GM23338 (cell line): ENCODE results near the gene TAF4. TPM values are rescaled to one million over a fixed set of nuclear protein-coding genes. Genes with fewer than 3 reads are reported as not detected.

ENCODE experiments used
- ATAC-seq: fragments of 200-7000 bp; cut with Tn5 transposase; 3 replicates; pipeline ENCODE4 v1.9.1; 2020
- DNase-seq: peaks from one replicate; pipeline ENCODE4 v3.0.0-alpha.2; 2015; ENCODE audit warnings: low spot score
- H2AFZ ChIP-seq: fragments of 200-600 bp; sonication (generic); 2 replicates; pipeline ENCODE4 v1.8.0; 2016; ENCODE audit warnings: antibody characterized with exemption, mild to moderate bottlenecking, moderate library complexity
- H3F3A ChIP-seq: fragments of 200-600 bp; sonication (generic); replicated peaks from 2 replicates; pipeline ENCODE4 v1.8.0; 2017; ENCODE audit warnings: antibody characterized with exemption, mixed run types, low read depth
- H3K27ac ChIP-seq: fragments of 200-600 bp; sonication (generic); 2 replicates; pipeline ENCODE4 v1.6.1; 2016; ENCODE audit warnings: low read depth
- H3K27me3 ChIP-seq: fragments of 200-600 bp; sonication (generic); 2 replicates; pipeline ENCODE4 v1.8.0; 2016; ENCODE audit warnings: mild to moderate bottlenecking, mixed run types, moderate library complexity; ENCODE audit not compliant: insufficient read depth
- H3K36me3 ChIP-seq: fragments of 200-600 bp; sonication (generic); 2 replicates; pipeline ENCODE4 v1.8.0; 2016; ENCODE audit warnings: mild to moderate bottlenecking; ENCODE audit not compliant: insufficient read depth
- H3K4me1 ChIP-seq: fragments of 200-600 bp; sonication (generic); 2 replicates; pipeline ENCODE4 v1.8.0; 2016; ENCODE audit warnings: mild to moderate bottlenecking, moderate library complexity; ENCODE audit not compliant: insufficient read depth
- H3K4me2 ChIP-seq: fragments of 200-600 bp; sonication (generic); 2 replicates; pipeline ENCODE4 v1.7.1; 2017; ENCODE audit warnings: mixed run types
- H3K4me3 ChIP-seq: fragments of 200-600 bp; sonication (generic); 2 replicates; pipeline ENCODE4 v1.6.1; 2016; ENCODE audit warnings: mixed run types
- H3K79me2 ChIP-seq: fragments of 200-600 bp; sonication (generic); replicated peaks from 2 replicates; pipeline ENCODE4 v1.8.0; 2017; ENCODE audit warnings: mild to moderate bottlenecking; ENCODE audit not compliant: insufficient read depth
- H3K9me2 ChIP-seq: fragments of 200-600 bp; sonication (generic); 2 replicates; pipeline ENCODE4 v1.8.0; 2017; ENCODE audit not compliant: insufficient read depth
- H4K20me1 ChIP-seq: fragments of 200-600 bp; sonication (generic); replicated peaks from 2 replicates; pipeline ENCODE4 v1.8.0; 2017; ENCODE audit warnings: mild to moderate bottlenecking; ENCODE audit not compliant: insufficient read depth
- H3K27ac Mint-ChIP-seq: 2 replicates; pipeline ENCODE4 v1.8.0; 2020; ENCODE audit warnings: inconsistent platforms, mild to moderate bottlenecking, moderate library complexity, mixed read lengths
- H3K27me3 Mint-ChIP-seq: 3 replicates; pipeline ENCODE4 v1.8.0; 2022; ENCODE audit warnings: low read depth, mild to moderate bottlenecking, moderate library complexity, mixed read lengths, inconsistent platforms; ENCODE audit not compliant: insufficient read depth, poor library complexity
- H3K36me3 Mint-ChIP-seq: 3 replicates; pipeline ENCODE4 v1.8.0; 2021; ENCODE audit warnings: low read depth, mild to moderate bottlenecking, inconsistent platforms, moderate library complexity, mixed read lengths
- H3K4me1 Mint-ChIP-seq: 3 replicates; pipeline ENCODE4 v1.8.0; 2020; ENCODE audit warnings: mild to moderate bottlenecking, inconsistent platforms, mixed read lengths
- H3K4me3 Mint-ChIP-seq: 3 replicates; pipeline ENCODE4 v1.8.0; 2021; ENCODE audit warnings: moderate library complexity, mild to moderate bottlenecking, inconsistent platforms, mixed read lengths
- H3K9me3 Mint-ChIP-seq: 3 replicates; pipeline ENCODE4 v1.8.0; 2020; ENCODE audit warnings: moderate library complexity, mild to moderate bottlenecking, inconsistent platforms, mixed read lengths
- CREB1 ChIP-seq: fragments of 250-450 bp; sonication (Bioruptor Pico); IDR thresholded peaks from 2 replicates; pipeline ENCODE4 v1.5.0; 2020; ENCODE audit warnings: low read depth, mild to moderate bottlenecking, moderate library complexity
- CTCF ChIP-seq, 2 experiments: fragments of 200-600 bp in 1 of 2; sonication (generic) in 1 of 2; conservative IDR thresholded peaks; 2 replicates each; pipeline versions ENCODE4 v1.5.1 to v1.6.1; 2016 to 2017; ENCODE audit warnings: antibody characterized with exemption in 2 of 2, low read depth in 2 of 2, mild to moderate bottlenecking in 2 of 2, moderate library complexity in 1 of 2
- ETS1 ChIP-seq: IDR thresholded peaks from 2 replicates; pipeline ENCODE4 v1.6.1; 2016; ENCODE audit warnings: antibody characterized with exemption
- EZH2 ChIP-seq: fragments of 200-600 bp; sonication (generic); IDR thresholded peaks from one replicate; pipeline ENCODE4 v1.8.0; 2017; ENCODE audit warnings: antibody characterized with exemption, mild to moderate bottlenecking, low read depth; ENCODE audit not compliant: unreplicated experiment
- EZH2phosphoT487 ChIP-seq: fragments of 200-600 bp; sonication (generic); IDR thresholded peaks from one replicate; pipeline ENCODE4 v1.8.1; 2018; ENCODE audit warnings: antibody characterized with exemption; ENCODE audit not compliant: unreplicated experiment
- JUNB ChIP-seq: IDR thresholded peaks from one replicate; pipeline ENCODE4 v1.6.1; 2016; ENCODE audit warnings: antibody characterized with exemption; ENCODE audit not compliant: unreplicated experiment
- NANOG ChIP-seq: IDR thresholded peaks from 2 replicates; pipeline ENCODE4 v1.6.1; 2016; ENCODE audit warnings: antibody characterized with exemption, borderline replicate concordance
- POLR2AphosphoS5 ChIP-seq: IDR thresholded peaks from 2 replicates; pipeline ENCODE4 v1.6.1; 2016; ENCODE audit warnings: antibody characterized with exemption, low read depth
- REST ChIP-seq: IDR thresholded peaks from one replicate; pipeline ENCODE4 v1.6.1; 2018; ENCODE audit warnings: antibody characterized with exemption; ENCODE audit not compliant: unreplicated experiment
- STAT1 ChIP-seq: IDR thresholded peaks from one replicate; pipeline ENCODE4 v1.6.1; 2016; ENCODE audit warnings: antibody characterized with exemption; ENCODE audit not compliant: unreplicated experiment
- ZNF114 ChIP-seq: fragments of 250-450 bp; sonication (Bioruptor Pico); IDR thresholded peaks from 2 replicates; pipeline ENCODE4 v1.5.0; 2020; ENCODE audit warnings: mild to moderate bottlenecking, moderate library complexity
- ZNF331 ChIP-seq: fragments of 250-450 bp; sonication (Bioruptor Pico); IDR thresholded peaks from 2 replicates; pipeline ENCODE4 v1.5.0; 2020; ENCODE audit warnings: low read depth, mild to moderate bottlenecking, moderate library complexity
- ZNF462 ChIP-seq: fragments of 250-450 bp; sonication (Bioruptor Pico); IDR thresholded peaks from 2 replicates; pipeline ENCODE4 v1.5.0; 2020; ENCODE audit warnings: mild to moderate bottlenecking, moderate library complexity
- polyA plus RNA-seq: library from polyadenylated mRNA; unstranded; fragments of >200 nt; fragmentation: Nextera tagmentation; extraction: Ambion mirVana; gene quantifications from 2 replicates; pipeline ENCODE4 v1.2.1, GENCODE V29; 2016
- total RNA-seq: library from RNA; depleted of rRNA; stranded (reverse); fragments of >200 nt; shearing (Covaris generic); gene quantifications from 2 replicates; pipeline ENCODE4 v1.2.3, GENCODE V29; 2014

TAF4 gene
- total and polyA plus RNA-seq, 2 experiments from 2014 or later, result 7.2 to 60.0 TPM

GRCh38 chr20:62101078-62101477, 35.4 kb upstream of the TAF4 start:
- no peaks in the 10 kb centered on the region for H3K4me1 ChIP-seq
- DNase-seq (no peak), ATAC-seq (no peak)
- no peak overlapping the region for H2AFZ ChIP-seq
- H3K4me3 ChIP-seq, result no peak overlapping the region
- Mint-ChIP-seq H3K27me3 (peaks cover 17% of the 10 kb centered on the region), H3K9me3 (peaks cover 5% of the 10 kb centered on the region), H3K27ac (no peak overlapping the region), H3K36me3 (no peaks in the 10 kb centered on the region; the same call in 2 of the 3 replicates), H3K4me3 (no peak overlapping the region), H3K4me1 (peaks cover 8% of the 10 kb centered on the region)
- TF ChIP-seq ZNF114 (CRISPR knock-in tag), result no peak
- TF ChIP-seq STAT1, result no peak
- TF ChIP-seq ZNF331, result no peak
- no peak for TF ChIP-seq CTCF (conservative IDR thresholded peaks at IDR 0.05; ENCODE audit: low read depth in 2 of 2)
- TF ChIP-seq EZH2phosphoT487, result no peak
- no peak for TF ChIP-seq CREB1
- no peak for TF ChIP-seq EZH2
- TF ChIP-seq ETS1, result no peak
- no peak for TF ChIP-seq REST
- TF ChIP-seq ZNF462 (CRISPR knock-in tag), result no peak
- TF ChIP-seq JUNB, result no peak
- no peak for TF ChIP-seq POLR2AphosphoS5
- TF ChIP-seq NANOG, result no peak
- no peaks in the 10 kb centered on the region for H3K36me3 ChIP-seq
- H3K27me3 ChIP-seq, result no peaks in the 10 kb centered on the region
- H3K9me2 ChIP-seq, result no peaks in the 10 kb centered on the region
- H3K27ac ChIP-seq, result no peak overlapping the region
- H4K20me1 ChIP-seq, result no peaks in the 10 kb centered on the region
- H3K4me2 ChIP-seq, result no peak overlapping the region
- H3K79me2 ChIP-seq, result no peaks in the 10 kb centered on the region
- no peaks in the 10 kb centered on the region for H3F3A ChIP-seq
